ENCODE measurements around the gene TBC1D2. TPM values are rescaled to one million over a fixed set of nuclear protein-coding genes. Genes with fewer than 3 reads are reported as not detected.

Gene TBC1D2
- total and polyA plus RNA-seq, 7 donors = 1.3 to 2.9 (median 2.1) TPM

- Histone ChIP-seq H3K27me3 (ENCODE audit: insufficient read depth in 3 of 3, low read length in 2 of 3) (peaks cover 0 to 4% (median 0%) of the 10 kb centered on the region in 3 donors), H3K4me3 (no peak overlapping the region), H3K4me1 (peaks cover 4% of the 10 kb centered on the region), H3K9me3 (no peaks in the 10 kb centered on the region), H3K27ac (no peak overlapping the region), H3K36me3 (ENCODE audit: insufficient read depth in 1 of 2, low read depth in 1 of 2) (no peaks in the 10 kb centered on the region)
- intact Hi-C loops (cut with DNase I) = no loop called here
- 68 to 71% (median 69%) methylated on average over 4 of the region's 4 CpGs for WGBS, 3 donors
- DNase-seq = no peak
- no peak for TF ChIP-seq CTCF (IDR thresholded peaks at IDR 0.05)
- no peak for ATAC-seq
Observed at GRCh38 chr9:98195671-98196070, 59.8 kb downstream of the TBC1D2 start.

- H3K27ac ChIP-seq = no peak overlapping the region
- WGBS, 3 donors = 68 to 77% (median 76%) methylated on average over 8 of the region's 8 CpGs
- peak in 1 of 4 donors; percentile 11 for ATAC-seq
- H3K27me3 ChIP-seq (ENCODE audit: insufficient read depth in 3 of 3, low read length in 2 of 3) = peaks cover 0 to 4% (median 0%) of the 10 kb centered on the region in 3 donors
- no peaks in the 10 kb centered on the region for H3K9me3 ChIP-seq
- intact Hi-C loops (cut with DNase I) = no loop called here
- TF ChIP-seq CTCF (IDR thresholded peaks at IDR 0.05) = no peak
- H3K4me3 ChIP-seq = peak overlapping the region; percentile 83
- no peaks in the 10 kb centered on the region for H3K36me3 ChIP-seq (ENCODE audit: insufficient read depth in 1 of 2, low read depth in 1 of 2)
- DNase-seq = no peak
- peaks cover 4% of the 10 kb centered on the region for H3K4me1 ChIP-seq
Observed at GRCh38 chr9:98193336-98193944, 62.0 kb downstream of the TBC1D2 start.

- ATAC-seq (peak; percentile 78 to 87 (median 82)), DNase-seq (peak; percentile 65 to 68)
- 1 to 3% (median 3%) methylated on average over 48 to 95 of the region's 95 CpGs for WGBS, 3 donors
- no peak for TF ChIP-seq CTCF (IDR thresholded peaks at IDR 0.05)
- Histone ChIP-seq H3K27me3 (ENCODE audit: insufficient read depth in 3 of 3, low read length in 2 of 3) (peaks cover 0 to 4% (median 0%) of the 10 kb centered on the region in 3 donors), H3K36me3 (ENCODE audit: insufficient read depth in 1 of 2, low read depth in 1 of 2) (no peaks in the 10 kb centered on the region), H3K4me3 (peak within 1 kb of the TSS; percentile 83), H3K4me1 (peaks cover 4% of the 10 kb centered on the region), H3K27ac (peak within 1 kb of the TSS; percentile 16), H3K9me3 (no peaks in the 10 kb centered on the region)
- intact Hi-C loops (cut with DNase I) = no loop called here
Observed at GRCh38 chr9:98192503-98193335, 62.7 kb downstream of the TBC1D2 start, which contains the start of gene CORO2A. CORO2A (minus strand) TSS chr9:98192637; CDS start chr9:98157660, 34,977 bp downstream.

GRCh38 chr9:98191671-98192502 lies 63.6 kb downstream of the TBC1D2 start:
- Histone ChIP-seq H3K27ac (no peak overlapping the region), H3K4me1 (peaks cover 4% of the 10 kb centered on the region), H3K27me3 (ENCODE audit: insufficient read depth in 3 of 3, low read length in 2 of 3) (peaks cover 0 to 4% (median 0%) of the 10 kb centered on the region in 3 donors), H3K9me3 (no peaks in the 10 kb centered on the region), H3K36me3 (ENCODE audit: insufficient read depth in 1 of 2, low read depth in 1 of 2) (no peaks in the 10 kb centered on the region), H3K4me3 (peak overlapping the region; percentile 83)
- no peak for TF ChIP-seq CTCF (IDR thresholded peaks at IDR 0.05)
- ATAC-seq (no peak), DNase-seq (peak in 1 of 2 donors; percentile 59)
- WGBS, 3 donors = 14 to 17% (median 16%) methylated on average over 44 to 47 of the region's 47 CpGs
- intact Hi-C loops (cut with DNase I) = no loop called here
